Islet of Langerhans (tissue), 1 donor: ENCODE measurements around the gene RERE.
A peak's percentile ranks its signal among the peaks of the same experiment; 100 is the strongest.
"Not testable (repeated sequence)": the region's sequence is repeated elsewhere in the genome, so short reads cannot be mapped to it uniquely, and the experiment has no call there.

ENCODE experiments used
- FAIRE-seq: peaks from one replicate; lab custom pipeline; 2011; peaks lifted over from hg19 to GRCh38; lab: Jason Lieb, UNC

The RERE gene

DNA sequence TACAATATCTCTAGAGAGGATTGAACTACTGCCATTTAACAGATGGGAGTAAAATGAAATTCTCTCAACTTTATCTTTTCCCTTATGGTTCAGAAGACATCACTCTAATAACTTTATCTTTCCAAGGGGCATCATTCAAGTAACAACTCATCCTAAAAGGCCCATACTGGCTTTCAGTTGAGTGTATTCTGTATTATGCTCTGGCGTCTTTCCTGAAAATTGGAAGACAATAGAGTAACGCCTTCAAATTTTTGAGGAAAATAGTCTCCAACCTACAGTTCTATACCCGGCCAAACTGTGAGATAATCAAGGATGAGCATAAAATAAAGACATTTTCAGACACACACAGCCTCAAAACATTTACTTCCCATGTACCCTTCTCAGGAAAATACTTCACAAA is 103.3 kb downstream of the RERE start:
- FAIRE-seq, result no peak

DNA sequence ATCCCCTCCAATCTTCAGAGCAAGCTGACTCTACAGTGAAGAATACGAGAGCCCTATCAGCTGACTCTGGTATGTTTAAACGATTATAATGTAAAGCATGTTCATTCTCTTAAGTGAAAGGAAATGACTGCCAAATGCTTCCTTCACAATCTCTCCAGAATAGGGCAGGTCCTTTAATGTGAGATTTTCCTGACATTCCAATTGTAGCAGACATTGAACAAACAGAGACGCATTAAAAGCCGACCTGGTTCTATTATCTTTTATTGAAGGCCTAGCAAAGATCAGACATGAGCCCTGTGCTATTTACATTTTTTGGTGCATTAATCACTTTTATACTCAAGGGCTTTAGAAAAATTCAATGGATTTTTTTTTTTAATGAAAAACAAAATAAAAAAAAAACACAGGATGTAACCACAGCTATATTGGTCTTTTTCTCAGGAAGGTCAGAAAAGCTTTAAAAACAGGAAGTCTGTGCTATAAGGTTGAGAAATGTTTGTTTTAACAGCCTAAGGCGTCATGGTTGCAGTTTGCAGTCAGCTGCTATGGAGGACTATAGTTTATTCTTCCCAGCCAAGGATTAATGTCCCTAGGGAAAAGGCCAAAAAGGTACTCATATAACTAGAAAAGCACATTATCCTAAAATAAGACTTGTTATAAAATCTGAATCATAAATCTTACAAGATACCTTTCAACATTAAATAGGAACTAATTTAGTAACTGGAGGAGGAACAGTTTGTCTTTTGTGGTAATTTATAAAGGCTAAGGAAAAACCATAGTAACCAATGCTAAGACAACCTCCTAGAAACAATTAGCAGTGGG is 104.8 kb downstream of the RERE start:
- peak; percentile 79 for FAIRE-seq

DNA sequence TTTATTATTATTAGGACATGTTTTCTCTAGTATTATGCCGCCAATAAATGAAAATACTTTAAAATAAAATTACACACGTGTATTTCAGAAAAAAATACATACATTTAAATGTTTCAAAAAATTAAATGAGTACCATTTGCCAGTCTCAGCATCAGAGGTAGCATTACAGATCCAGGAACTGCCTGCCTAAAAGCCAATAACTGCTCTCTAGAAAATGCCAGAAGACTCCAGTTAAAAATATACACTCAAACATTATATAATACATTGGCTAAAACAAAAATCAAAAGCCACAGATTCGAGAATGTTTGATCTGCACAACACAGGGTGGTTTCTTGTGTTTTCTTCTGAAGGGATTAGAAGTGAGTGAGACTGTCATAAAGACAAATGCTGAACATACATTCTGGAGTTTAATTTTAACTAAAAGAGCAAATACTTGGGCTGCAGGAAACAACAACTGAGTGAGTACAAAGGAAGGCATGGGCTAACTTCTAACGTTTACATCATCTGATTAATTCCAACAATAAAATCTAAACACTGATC is 105.5 kb downstream of the RERE start:
- FAIRE-seq, result no peak

DNA sequence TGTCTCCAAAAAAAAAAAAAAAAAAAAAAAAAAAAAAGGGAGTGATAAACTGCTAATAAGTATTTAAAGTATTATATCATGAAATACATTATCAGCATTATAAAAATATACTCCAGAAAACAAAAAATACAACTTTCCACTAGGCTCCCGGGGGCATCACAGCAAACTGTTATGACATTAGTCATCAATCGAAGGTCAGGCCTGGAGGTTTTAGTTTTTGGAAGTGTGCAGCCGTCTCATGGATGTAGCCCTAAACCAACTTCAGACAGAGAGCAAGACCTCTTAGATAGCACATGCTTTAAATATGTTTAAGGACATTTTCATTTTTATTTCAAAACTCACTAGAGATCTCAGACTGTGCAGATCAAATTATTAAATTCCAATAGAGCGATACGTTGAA is 106.3 kb downstream of the RERE start:
- no peak for FAIRE-seq

DNA sequence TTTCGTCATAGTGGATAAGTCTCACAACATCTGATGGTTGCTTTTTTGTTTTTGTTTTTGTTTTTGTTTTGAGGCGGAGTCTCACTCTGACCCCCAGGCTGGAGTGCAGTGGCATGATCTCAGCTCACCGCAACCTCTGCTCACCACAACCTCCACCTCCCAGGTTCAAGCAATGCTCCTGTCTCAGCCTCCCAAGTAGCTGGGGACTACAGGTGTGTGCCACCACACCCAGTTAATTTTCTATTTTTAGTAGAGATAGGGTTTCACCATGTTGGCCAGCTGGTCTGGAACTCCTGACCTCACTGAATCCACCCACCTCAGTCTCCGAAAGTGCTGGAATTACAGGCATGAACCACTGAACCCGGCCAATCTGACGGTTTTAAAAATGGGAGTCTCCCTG is 109.2 kb downstream of the RERE start:
- no peak for FAIRE-seq

DNA sequence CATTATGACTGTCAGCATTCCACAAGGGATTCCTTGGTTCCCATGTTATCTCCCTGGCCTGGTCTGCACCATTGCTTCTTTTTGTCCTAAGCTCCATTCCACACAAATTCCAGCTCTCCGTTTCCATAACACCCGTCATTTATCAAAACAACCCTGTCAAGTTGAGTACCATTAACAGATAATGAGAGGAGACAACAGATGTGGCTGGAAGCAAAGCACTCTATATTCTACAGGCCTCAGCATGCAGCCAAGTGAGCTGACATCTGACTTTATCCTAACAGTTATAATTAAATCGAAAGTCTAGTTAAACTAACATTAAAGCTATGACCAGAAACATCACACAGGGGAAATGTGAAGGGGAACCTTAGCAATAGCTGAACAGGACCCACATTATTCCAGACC is 110.4 kb downstream of the RERE start:
- FAIRE-seq, result peak; percentile 98

DNA sequence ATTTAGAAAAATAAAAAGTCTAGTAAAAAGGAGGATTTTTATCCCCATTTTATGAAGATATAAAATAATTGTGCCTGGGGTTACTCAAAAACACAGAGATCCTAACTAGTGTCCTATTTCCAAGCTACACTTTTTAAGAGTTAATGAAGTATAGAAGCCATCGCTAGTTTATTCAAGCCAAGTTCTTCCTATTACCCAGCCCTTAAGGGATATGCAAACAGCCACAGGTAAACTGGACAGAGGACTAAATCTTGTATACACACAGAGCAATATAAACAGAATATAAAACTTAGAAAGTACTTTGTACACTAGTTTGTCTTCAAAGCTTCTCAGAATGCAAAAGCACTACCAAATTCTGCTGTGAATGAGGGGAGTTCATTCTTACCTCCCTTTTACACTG is 111.1 kb downstream of the RERE start:
- no peak for FAIRE-seq

DNA sequence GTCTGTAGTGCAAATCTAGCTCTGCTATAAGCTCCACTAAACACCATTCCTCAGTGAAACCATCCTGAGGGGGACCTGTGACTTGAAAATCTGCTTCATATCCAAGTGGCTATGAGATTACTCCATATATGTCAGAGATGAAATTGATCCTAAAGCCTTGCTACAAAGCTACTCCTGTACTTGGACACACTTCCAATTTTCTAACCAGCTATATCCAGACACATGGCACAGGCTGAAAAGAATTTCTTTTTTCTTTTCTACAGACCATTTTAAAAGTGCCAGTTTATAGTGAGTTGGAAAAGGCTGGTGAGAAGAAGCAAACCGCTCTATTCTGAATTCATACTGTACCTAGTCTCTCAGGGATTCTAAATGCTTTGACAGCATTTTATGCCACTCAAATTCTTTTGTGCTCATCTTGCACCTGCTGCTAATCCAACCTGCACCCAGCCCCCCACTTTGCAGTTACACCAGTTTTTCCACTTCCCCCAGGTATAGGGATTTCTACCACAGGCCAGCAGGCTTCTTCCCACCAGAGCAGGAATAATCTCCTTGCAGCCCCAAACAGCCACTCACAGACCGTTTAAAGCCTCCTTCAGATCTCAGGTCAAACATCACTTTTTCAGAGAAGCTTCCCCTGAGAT is 112.5 kb downstream of the RERE start:
- no peak for FAIRE-seq

DNA sequence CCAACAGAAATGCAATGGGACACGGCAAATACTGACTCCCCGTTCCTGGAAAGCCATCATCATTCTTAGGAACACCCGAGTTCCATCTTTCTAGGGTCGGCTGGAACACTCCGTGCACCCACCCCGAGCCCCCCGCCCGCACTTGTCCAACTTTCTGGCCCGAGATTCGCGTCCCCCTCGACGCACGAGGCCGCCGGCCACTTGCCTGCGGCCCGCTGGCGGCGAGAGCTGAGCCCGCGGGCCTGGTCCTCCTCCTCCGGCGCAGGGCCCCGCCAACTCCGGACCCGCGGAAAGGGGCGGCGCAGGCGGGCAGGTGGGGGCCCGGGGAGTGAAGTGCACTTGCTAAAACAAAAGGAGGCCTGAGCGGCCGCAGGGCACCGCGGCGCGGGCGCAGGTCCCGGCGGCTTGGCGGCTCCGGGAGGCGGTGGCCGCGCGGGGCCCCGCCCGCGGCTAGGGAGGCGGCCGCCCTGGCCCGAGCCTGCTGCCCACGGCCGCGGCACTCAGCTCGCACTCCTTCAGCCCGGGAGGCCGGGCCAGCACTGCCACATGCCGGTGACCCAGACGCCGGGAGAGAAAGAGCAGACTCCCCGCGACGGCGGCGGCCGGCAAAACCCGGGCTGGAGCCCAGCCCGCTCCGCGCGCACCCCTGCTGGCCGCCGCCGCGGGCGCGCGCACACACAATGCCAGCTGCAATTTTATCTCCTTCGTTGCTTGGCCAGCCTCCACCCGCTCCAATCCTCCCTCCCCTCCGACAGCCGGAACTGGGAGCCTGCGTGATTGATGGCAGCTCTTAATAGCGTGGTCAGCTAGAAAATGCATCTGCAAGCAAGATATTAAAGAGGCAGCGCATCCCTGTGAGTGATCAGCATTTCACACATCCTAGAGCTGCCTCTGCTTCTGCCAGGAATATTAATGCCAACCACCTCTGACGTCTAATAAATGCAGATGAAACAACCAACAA is 114.3 kb downstream of the RERE start:
- peak; percentile 88 for FAIRE-seq

DNA sequence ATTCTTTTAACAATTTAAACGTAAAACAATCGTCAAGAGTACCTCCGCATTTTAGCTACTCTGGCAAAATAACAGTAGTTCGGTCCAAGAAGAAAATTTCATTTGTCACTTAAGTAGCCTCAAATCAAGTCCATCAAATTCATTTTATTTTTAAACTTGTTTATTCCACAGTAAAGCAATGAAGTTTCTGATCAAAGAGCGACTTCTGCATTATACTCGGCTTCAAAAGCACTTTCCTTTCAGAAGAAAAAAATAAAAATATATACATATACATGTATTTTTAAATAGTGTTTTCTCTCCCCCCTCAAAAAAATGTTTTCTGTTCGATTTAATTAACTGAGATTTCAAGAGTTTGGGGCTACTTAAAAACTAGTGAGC is 115.0 kb downstream of the RERE start:
- no peak for FAIRE-seq

DNA sequence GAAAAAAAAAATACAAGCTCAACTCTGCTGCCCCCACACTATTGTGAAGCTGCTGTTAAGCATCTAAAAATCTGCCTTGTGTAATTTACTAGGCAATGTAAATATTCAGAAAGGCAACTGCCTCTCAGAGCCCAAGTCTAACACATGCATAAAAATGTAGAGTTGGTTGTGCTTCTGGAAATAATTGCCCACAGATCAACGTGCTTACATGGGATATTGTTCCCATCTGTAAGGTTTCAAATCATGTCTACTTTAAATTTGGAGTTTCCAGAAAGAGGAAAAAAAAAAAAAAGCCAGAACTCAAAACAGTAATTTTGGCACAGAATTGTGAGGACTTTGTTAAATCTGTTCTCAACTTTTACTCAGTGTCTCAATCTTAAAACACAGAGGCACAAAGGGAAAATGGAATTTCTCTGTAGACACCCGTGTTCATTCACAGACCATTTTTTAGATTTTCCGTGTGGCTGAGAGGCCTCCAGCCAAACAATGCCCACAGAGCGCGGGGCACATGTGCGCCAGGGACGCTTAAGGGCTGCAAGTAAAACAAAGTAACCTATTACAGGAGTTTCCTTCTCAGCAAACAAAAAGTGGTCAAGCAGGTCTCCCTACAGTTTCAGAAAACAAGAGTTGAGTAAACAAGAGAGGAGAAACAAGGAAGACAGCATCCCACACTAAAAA is 115.5 kb downstream of the RERE start:
- peak; percentile 61 for FAIRE-seq

DNA sequence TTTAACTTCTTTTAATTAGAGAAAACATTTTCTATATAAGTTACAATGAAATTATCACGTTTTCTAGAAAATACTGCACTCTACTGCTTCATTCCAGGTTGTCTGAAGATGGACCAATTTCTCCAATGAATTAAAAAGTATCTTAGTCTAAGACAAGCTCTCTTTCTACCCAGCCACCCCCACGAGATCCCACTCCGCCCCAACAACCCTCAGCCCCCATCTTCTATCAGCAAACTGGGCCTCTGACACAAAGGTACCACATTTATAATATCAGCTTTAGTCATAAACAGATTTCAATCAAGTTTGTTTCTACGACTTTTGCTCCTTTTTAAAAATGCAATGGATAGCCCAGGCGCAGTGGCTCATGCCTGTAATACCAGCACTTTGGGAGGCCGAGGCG is 117.8 kb downstream of the RERE start:
- no peak for FAIRE-seq

DNA sequence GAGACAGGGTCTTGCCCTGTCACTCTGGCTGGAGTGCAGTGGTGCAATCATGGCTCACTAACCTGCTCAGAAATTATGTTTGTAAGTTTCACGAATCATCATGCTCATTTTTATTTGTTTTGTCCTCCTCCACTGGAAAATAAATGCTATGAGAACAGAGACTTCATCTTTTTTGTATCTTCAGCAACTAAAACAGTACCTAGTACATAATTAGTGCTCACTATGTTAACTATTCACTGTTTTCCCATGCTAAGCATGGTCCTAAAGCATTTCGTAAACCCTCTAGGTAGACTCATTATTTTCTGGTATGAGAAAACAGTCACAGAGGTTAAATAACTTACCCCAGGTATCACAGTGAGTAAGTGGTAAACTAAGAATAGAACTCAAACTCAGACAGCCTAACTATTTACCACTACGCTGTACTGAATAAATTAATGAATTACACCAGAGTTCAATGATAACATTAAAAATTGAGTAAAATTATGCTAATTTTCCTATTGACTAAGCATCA is 118.4 kb downstream of the RERE start:
- no peak for FAIRE-seq

DNA sequence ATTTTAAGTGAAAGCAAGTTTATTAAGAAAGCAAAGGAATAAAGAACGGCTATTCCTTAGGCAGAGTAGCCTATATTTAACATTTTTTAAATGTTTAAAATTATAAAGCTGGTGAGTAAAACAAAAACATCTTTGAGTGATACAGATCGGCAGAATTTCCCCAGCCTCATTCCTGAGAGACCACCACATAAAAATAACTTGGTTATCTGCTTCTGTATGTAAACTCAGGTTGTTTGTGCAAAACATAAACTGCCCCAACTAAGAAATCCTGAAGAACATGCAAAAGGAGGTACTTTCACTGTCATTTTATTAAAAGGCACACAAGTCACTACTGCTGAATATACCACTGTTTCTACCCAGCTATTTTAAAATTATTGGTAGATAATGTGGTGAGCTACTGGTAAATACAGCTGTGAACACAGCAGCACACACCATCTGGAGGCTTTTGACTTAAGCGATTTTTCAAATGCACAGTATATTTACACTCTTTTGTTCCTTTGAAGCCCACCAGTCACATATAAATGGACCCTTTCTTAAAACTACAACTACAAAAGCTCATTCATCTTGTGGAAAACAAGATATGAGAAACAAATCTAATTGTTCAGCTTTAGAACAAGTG is 119.3 kb downstream of the RERE start:
- FAIRE-seq, result no peak

DNA sequence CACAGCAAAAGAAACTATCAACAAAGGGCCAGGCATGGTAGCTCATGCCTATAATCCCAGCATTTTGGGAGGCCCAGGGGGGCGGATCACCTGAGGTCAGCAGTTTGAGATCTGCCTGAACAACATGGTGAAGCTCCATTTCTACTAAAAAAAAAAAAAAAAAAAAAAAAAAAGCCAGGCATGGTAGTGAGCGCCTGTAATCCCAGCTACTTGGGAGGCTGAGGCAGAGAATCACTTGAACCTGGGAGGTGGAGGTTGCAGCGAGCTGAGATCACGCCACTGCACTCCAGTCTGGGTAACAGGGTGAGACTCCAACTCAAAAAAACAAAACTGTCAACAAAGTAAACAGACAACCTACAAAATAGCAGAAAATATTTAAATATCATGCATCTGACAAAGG is 122.0 kb downstream of the RERE start:
- not testable (repeated sequence) for FAIRE-seq

DNA sequence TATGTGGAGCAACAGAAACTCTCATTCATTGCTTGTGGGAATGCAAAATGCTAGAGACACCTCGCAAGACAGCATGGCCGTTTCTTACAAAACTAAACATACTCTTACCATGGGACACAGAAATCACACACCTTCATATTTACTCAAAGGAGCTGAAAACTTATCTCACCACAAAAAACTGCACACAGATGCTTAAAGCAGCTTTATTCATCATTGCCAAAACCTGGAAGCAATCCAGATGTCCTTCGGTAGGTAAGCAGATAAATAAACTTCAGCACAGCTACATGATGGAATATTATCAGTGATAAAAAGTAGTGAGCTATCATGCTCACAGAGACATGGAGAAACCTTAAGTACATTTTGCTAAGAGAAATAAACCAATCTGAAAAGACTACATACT is 124.3 kb downstream of the RERE start:
- no peak for FAIRE-seq

DNA sequence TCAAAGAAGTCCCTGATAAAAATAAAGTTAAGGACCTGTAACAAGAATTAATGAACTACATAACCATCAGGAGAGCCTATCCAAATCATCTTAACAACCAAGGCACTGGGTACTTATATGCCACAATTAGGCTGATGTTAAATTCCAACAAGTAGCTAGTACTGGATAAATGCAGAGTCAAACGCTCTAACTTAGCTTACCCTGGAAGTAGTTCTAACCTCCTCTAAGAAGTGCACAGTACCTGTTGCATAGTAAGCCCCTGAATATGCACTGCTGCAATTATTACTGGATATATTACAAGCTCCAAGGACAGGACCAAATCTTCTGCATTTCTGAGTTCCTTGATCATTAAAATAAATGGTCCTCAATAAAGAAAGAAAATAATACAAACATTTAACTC is 125.8 kb downstream of the RERE start:
- FAIRE-seq, result no peak

DNA sequence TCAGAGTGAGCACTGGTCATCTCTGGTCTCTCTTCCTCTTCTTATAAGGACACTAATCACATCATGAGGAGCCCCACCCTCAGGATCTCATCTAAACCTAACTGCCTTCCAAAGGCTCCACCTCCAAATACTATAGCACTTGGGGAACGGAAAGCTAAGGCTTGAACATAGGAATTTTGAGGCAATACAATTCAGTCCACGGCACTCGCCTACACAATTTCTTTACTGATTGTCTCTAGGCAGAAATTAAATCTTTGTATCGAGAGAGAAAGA is 127.3 kb downstream of the RERE start:
- FAIRE-seq, result no peak

DNA sequence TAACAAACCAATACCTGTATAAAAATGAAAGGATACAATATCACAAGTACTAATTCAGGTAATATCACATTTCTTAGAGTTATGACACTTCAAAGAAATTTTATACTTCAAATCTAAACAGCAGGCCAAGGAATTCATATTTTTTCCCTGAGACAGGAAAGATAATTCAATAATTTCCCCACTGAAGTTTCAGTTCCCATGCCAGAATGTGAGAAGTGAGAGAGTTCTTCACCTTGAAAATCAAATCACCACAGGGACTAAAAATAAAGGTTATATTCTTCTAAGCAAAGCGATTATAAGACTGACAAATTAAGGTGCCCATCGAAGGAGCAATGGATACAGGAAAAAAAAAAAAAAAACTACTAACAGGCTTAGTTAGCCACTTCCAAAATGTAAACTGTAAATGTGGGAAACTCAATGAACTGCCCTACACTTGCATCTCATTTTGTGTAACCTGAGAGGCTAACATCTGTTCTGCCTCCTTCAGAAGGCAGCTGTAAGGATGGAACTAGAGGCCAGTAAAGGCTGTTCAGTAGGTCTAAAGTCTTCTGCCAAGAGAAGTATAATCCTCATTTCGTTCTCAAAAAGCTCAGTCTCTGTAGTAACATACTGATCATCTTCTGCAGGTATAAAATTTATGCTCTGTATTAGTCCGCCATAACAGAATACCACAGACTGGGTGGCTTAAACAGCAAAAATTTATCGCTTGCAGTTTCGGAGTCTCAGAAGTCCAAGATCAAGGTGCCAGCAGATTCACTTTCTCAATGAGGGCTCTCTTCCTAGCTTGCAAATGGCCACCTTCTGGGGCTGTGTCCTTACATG is 127.8 kb downstream of the RERE start:
- FAIRE-seq, result no peak

DNA sequence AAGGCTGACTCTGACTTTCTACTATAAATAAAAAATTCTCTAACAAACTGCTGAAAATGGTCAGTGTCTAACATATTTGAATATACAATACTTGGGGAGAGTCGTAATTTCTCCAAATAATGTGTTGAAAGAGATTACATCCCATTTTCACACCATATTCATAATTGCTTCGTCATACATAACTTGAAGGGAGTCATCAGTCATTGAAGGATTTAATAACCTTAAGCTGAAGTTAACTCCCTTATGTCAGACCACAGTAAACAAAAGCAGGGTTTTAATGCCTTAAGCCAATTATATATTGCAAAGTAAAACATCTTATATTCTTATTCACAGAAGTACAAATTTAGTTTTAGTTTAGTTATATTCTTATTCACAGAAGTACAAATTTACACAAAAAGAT is 129.9 kb downstream of the RERE start:
- no peak for FAIRE-seq

DNA sequence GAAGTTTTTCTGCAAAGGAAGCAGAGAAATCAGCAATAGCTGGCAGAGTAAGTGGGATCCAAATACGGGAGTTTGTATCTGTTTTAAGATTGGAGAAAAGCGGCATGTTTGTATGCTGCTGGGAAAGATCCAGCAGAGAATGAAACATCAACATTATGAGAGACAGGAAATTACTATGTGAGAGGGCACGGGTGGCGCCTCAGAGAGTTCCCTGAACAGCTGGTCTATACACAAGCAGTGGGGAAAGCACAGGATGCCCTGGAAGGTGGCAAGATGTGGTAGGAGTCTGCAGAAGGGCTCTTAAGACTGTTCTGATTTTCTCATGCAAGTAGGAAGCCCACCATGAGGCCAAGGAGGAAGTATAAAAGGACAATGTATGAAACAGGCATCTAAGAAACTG is 130.4 kb downstream of the RERE start:
- no peak for FAIRE-seq
